Kidney epithelial cell (primary cell): Measurements from ENCODE around the gene BMPR1A. TPM values are rescaled to one million over a fixed set of nuclear protein-coding genes. Genes with fewer than 3 reads are reported as not detected.

Source experiments
- DNase-seq: peaks from one replicate; pipeline ENCODE4 v3.0.0-alpha.2; 2010; ENCODE audit warnings: low read depth
- H3K27me3 ChIP-seq: 2 replicates; pipeline ENCODE4 v1.6.0; 2011; ENCODE audit warnings: low read length; ENCODE audit not compliant: control insufficient read depth, insufficient read depth
- H3K36me3 ChIP-seq: 2 replicates; pipeline ENCODE4 v1.5.1; 2011; ENCODE audit warnings: low read length; ENCODE audit not compliant: control insufficient read depth, insufficient read depth
- H3K4me3 ChIP-seq: 2 replicates; pipeline ENCODE4 v1.5.1; 2011; ENCODE audit warnings: low read depth, mild to moderate bottlenecking, control low read depth, low read length
- total RNA-seq: library from RNA; depleted of rRNA; stranded (reverse); fragments of >200 nt; gene quantifications from 2 replicates; pipeline ENCODE4 v1.2.3, GENCODE V29; 2015
- TF ChIP-seq, protein P1 (sequence below): IDR thresholded peaks from 2 replicates; pipeline ENCODE4 v1.5.1; 2011; ENCODE audit warnings: mild to moderate bottlenecking, moderate library complexity, low read length, control low read depth, inconsistent platforms; ENCODE audit not compliant: insufficient read depth, poor library complexity, severe bottlenecking

The BMPR1A gene
- total RNA-seq, 1 donor from 2014 or later = 38.1 TPM

DNA sequence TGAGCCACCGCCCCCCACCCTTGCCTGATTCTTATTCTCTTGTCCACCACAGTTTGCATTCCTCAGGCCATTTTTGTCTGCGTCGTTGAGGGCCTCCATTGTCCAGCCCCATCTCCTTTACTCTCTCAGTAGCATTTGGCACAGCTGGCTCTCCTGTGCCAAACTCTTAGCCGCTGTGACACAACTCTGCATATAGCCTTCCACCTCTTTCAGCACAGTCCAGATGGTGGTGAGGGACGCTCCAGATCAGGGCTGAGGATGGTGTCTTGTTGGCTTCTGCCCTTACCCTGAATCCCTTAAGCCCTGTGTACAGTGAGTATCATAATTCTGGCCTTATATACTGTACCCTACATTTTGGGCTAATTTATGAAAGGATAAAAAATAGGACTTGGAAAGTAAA lies 45.6 kb downstream of the BMPR1A start:
- DNase-seq = no peak
- TF ChIP-seq, protein P1, sequence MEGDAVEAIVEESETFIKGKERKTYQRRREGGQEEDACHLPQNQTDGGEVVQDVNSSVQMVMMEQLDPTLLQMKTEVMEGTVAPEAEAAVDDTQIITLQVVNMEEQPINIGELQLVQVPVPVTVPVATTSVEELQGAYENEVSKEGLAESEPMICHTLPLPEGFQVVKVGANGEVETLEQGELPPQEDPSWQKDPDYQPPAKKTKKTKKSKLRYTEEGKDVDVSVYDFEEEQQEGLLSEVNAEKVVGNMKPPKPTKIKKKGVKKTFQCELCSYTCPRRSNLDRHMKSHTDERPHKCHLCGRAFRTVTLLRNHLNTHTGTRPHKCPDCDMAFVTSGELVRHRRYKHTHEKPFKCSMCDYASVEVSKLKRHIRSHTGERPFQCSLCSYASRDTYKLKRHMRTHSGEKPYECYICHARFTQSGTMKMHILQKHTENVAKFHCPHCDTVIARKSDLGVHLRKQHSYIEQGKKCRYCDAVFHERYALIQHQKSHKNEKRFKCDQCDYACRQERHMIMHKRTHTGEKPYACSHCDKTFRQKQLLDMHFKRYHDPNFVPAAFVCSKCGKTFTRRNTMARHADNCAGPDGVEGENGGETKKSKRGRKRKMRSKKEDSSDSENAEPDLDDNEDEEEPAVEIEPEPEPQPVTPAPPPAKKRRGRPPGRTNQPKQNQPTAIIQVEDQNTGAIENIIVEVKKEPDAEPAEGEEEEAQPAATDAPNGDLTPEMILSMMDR = no peak
- no peaks in the 10 kb centered on the region for H3K36me3 ChIP-seq
- no peak overlapping the region for H3K4me3 ChIP-seq
- no peaks in the 10 kb centered on the region for H3K27me3 ChIP-seq

DNA sequence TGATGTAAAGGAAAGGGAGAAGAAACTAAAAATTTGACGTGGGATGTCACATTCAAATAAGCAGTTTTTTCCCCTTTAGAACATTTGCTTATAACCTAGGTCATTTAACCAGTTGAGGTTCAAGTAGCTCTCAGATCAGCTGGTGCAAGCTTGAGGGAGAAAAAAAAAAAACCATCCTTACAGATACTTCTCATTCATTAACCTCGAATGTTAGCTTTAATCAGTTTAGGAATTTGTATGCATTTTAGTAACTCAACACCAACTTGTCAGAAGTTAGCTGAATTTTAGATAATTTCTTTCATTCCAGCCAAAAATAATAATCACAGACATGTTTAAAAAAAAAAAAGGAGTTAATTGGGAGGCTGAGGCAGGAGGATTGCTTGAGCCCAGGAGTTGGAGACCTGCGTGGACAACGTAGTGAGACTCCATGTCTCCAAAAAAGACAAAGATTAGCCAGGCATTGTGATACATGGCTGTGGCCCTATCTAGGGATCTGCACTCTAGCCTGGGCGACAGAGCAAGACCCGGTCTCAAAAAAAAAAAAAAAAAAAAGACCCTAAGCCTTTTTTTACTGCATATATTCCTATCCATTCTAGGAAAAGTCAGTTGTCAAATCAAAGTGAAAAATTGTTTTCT lies 46.2 kb downstream of the BMPR1A start:
- Histone ChIP-seq H3K4me3 (no peak overlapping the region), H3K36me3 (no peaks in the 10 kb centered on the region), H3K27me3 (no peaks in the 10 kb centered on the region)
- TF ChIP-seq, protein P1 = no peak
- DNase-seq = no peak

DNA sequence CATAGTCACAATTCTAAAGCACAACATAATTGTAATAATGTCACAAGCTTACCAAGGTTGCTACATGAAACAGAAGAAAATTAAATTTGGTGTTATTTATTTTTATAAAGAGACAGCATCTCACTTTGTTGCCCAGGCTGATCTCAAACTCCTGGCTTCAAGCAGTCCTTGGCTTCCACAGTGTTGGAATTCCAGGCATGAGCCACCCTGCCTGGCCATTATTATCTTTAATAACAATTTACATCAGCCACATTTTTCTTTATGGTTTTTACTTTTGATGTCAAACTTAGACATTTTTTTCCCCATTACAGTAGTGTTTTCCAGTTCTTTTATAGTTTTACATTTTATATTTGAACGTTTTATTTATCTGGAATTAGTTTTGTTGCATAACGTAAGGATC lies 46.7 kb downstream of the BMPR1A start:
- no peak for DNase-seq
- no peaks in the 10 kb centered on the region for H3K36me3 ChIP-seq
- TF ChIP-seq, protein P1 = no peak
- no peak overlapping the region for H3K4me3 ChIP-seq
- H3K27me3 ChIP-seq = no peaks in the 10 kb centered on the region

- Histone ChIP-seq H3K27me3 (no peaks in the 10 kb centered on the region), H3K4me3 (no peak overlapping the region), H3K36me3 (no peaks in the 10 kb centered on the region)
- TF ChIP-seq, protein P1 = no peak
- no peak for DNase-seq
Measured at GRCh38 chr10:86804805-86805204, 48.4 kb downstream of the BMPR1A start.

DNA sequence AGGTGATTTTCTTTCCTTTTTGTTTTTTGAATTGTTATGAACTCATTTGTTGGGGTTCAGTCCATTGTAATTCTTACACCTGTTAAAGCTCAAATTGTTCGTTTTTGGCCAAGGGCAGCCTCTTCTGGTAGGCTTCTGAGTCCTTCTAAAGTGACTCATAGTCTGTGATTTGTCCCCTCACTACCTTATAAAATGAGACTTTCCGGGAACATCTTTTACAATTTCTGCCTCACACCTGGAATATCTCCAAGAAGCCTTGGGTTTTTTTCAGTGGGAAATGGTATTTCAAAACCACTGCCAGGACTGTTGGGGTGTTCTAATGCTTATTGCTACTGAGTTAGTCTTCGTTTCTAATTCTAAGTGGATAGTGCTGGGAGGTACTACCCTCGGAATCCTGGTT lies 56.7 kb downstream of the BMPR1A start:
- TF ChIP-seq, protein P1 = no peak
- no peaks in the 10 kb centered on the region for H3K36me3 ChIP-seq
- H3K4me3 ChIP-seq = no peak overlapping the region
- no peaks in the 10 kb centered on the region for H3K27me3 ChIP-seq
- DNase-seq = no peak

GRCh38 chr10:86813982-86814381 lies 57.6 kb downstream of the BMPR1A start:
- DNase-seq = no peak
- TF ChIP-seq, protein P1 = no peak
- Histone ChIP-seq H3K4me3 (no peak overlapping the region), H3K27me3 (no peaks in the 10 kb centered on the region), H3K36me3 (no peaks in the 10 kb centered on the region)
